HCT116 (cell line): ENCODE results near the gene DDRGK1. TPM values are rescaled to one million over a fixed set of nuclear protein-coding genes. Genes with fewer than 3 reads are reported as not detected.
A peak's percentile ranks its signal among the peaks of the same experiment; 100 is the strongest.

Source experiments
- ATAC-seq: fragments of 200-7000 bp; cut with Tn5 transposase; 2 replicates; pipeline ENCODE4 v1.9.1; 2020; ENCODE audit warnings: mild to moderate bottlenecking, moderate library complexity
- BruUV-seq: library from RNA; stranded (reverse); fragments of 400-500 nt; replicated peaks from 2 replicates; lab custom pipeline; 2021; lab: Mats Ljungman, UMichigan
- CTCF ChIA-PET: fragments of 300-600 bp; sonication (Branson Sonifier 250); formaldehyde crosslinking; loops from one replicate; lab custom pipeline; 2021; ENCODE audit warnings: antibody characterized with exemption; lab: Charles Lee
- POLR2A ChIA-PET: fragments of 300-600, 350-600 bp; sonication (Branson Sonifier 250); formaldehyde crosslinking; loops from one replicate; lab custom pipeline; 2021; ENCODE audit warnings: antibody characterized with exemption; lab: Charles Lee
- RAD21 ChIA-PET, 2 experiments: fragments of 300-600 bp; sonication (Branson Sonifier 250); formaldehyde crosslinking; loops; one replicate each; lab custom pipeline; 2023; ENCODE audit warnings: low total read pairs in 2 of 2; ENCODE audit not compliant: uncharacterized antibody in 2 of 2, unreplicated experiment in 2 of 2, low non-redundant PET in 1 of 2; lab: Charles Lee
- DNase-seq: peaks from one replicate; pipeline ENCODE4 v3.0.0-alpha.2; 2010; ENCODE audit warnings: low read depth, low spot score
- H2AFZ ChIP-seq: fragments of 200-600 bp; shearing (Covaris generic), sonication (generic); 2 replicates; pipeline ENCODE4 v1.6.1; 2017; ENCODE audit warnings: low read depth, mixed run types, mixed read lengths, antibody characterized with exemption, low read length; ENCODE audit not compliant: poor library complexity, severe bottlenecking
- H3K27ac ChIP-seq: 2 replicates; pipeline ENCODE4 v1.5.1; 2012; ENCODE audit warnings: low read depth, low read length
- H3K27me3 ChIP-seq: fragments of 200-600 bp; sonication (generic); 2 replicates; pipeline ENCODE4 v1.6.1; 2016; ENCODE audit warnings: mixed run types, low read length, mixed read lengths; ENCODE audit not compliant: insufficient read depth
- H3K36me3 ChIP-seq, 2 experiments: fragments of 200-500 bp in 1 of 2; fragments of 200-600 bp in 1 of 2; sonication (Bioruptor generic) in 1 of 2; sonication (generic) in 1 of 2; 2 replicates each; pipeline versions ENCODE4 v1.5.1 to v1.6.1; 2014 to 2016; ENCODE audit warnings: low read length in 2 of 2, inconsistent platforms in 1 of 2, mixed read lengths in 1 of 2, mixed run types in 1 of 2; ENCODE audit not compliant: insufficient read depth in 2 of 2, control insufficient read depth in 1 of 2
- H3K4me1 ChIP-seq, 2 experiments: fragments of 200-600 bp in 1 of 2; sonication (generic) in 1 of 2; 2 replicates each; pipeline versions ENCODE4 v1.5.1 to v1.6.1; 2012 to 2017; ENCODE audit warnings: low read length in 2 of 2, inconsistent platforms in 1 of 2, mild to moderate bottlenecking in 1 of 2, mixed read lengths in 1 of 2, mixed run types in 1 of 2, moderate library complexity in 1 of 2; ENCODE audit not compliant: insufficient read depth in 2 of 2, control insufficient read depth in 1 of 2
- H3K4me2 ChIP-seq: fragments of 200-600 bp; sonication (generic); 2 replicates; pipeline ENCODE4 v1.6.1; 2017; ENCODE audit warnings: mixed run types, low read length, mixed read lengths
- H3K4me3 ChIP-seq, 2 experiments: fragments of 200-600 bp in 1 of 2; sonication (generic) in 1 of 2; replicated peaks in 1 of 2; 2 replicates each; pipeline ENCODE4 v1.5.1; 2011 to 2016; ENCODE audit warnings: low read length in 2 of 2, control low read depth in 1 of 2, low read depth in 1 of 2, mild to moderate bottlenecking in 1 of 2, mixed read lengths in 1 of 2, mixed run types in 1 of 2
- H3K79me2 ChIP-seq: fragments of 200-600 bp; sonication (generic); 2 replicates; pipeline ENCODE4 v1.6.1; 2017; ENCODE audit warnings: mild to moderate bottlenecking, mixed run types, low read length, moderate library complexity, mixed read lengths; ENCODE audit not compliant: insufficient read depth
- H3K9ac ChIP-seq: fragments of 200-600 bp; sonication (generic); 2 replicates; pipeline ENCODE4 v1.6.1; 2016; ENCODE audit warnings: low read length, mixed read lengths
- H3K9me2 ChIP-seq: fragments of 200-600 bp; sonication (generic), shearing (Covaris generic); 2 replicates; pipeline ENCODE4 v1.6.1; 2017; ENCODE audit warnings: mixed run types, mild to moderate bottlenecking, moderate library complexity; ENCODE audit not compliant: insufficient read depth
- H3K9me3 ChIP-seq, 2 experiments: fragments of 200-500 bp in 1 of 2; fragments of 200-600 bp in 1 of 2; sonication (Bioruptor generic) in 1 of 2; sonication (generic) in 1 of 2; 2 replicates each; pipeline ENCODE4 v1.6.1; 2014 to 2017; ENCODE audit warnings: low read length in 2 of 2, mixed read lengths in 2 of 2, inconsistent platforms in 1 of 2, low read depth in 1 of 2, mild to moderate bottlenecking in 1 of 2, mixed run types in 1 of 2, moderate library complexity in 1 of 2; ENCODE audit not compliant: control insufficient read depth in 1 of 2, insufficient read depth in 1 of 2
- H4K20me1 ChIP-seq: fragments of 200-600 bp; sonication (generic), shearing (Covaris generic); 2 replicates; pipeline ENCODE4 v1.6.1; 2017; ENCODE audit warnings: mixed run types, mild to moderate bottlenecking, moderate library complexity; ENCODE audit not compliant: insufficient read depth
- POLR2AphosphoS5 ChIP-seq: IDR thresholded peaks from 2 replicates; pipeline ENCODE4 v1.6.1; 2011; ENCODE audit warnings: mild to moderate bottlenecking, low read depth, low read length, moderate library complexity
- SRF ChIP-seq: IDR thresholded peaks from 2 replicates; pipeline ENCODE4 v1.6.1; 2012; ENCODE audit warnings: low read depth
- intact Hi-C: fragments of 100-400 bp; cut with micrococcal nuclease; formaldehyde crosslinking; loops from 2 replicates; pipeline ENCODE4 v1.10.0; 2022
- total RNA-seq: library from RNA; stranded (reverse); gene quantifications from one replicate; pipeline ENCODE4 v1.2.1, GENCODE V29; 2021; ENCODE audit not compliant: unreplicated experiment

Gene DDRGK1
- total RNA-seq, 1 experiment from 2014 or later: 45.8 TPM

GRCh38 chr20:3202965-3203314, 1.5 kb downstream of the DDRGK1 start:
- H3K4me2 ChIP-seq: peak overlapping the region; percentile 90
- POLR2A ChIA-PET: no interaction called here
- peaks cover 5 to 12% of the 10 kb centered on the region in 2 experiments; a peak in 2 of 4 replicates for H3K4me1 ChIP-seq
- H3K79me2 ChIP-seq: peaks cover 23% of the 10 kb centered on the region
- H3K4me3 ChIP-seq: peak overlapping the region; percentile 94
- intact Hi-C loops: no loop called here
- H3K27ac ChIP-seq: peak overlapping the region; percentile 87
- BruUV-seq: no TSS peak
- RAD21 ChIA-PET: no interaction called here
- H3K36me3 ChIP-seq: peaks cover 15 to 17% of the 10 kb centered on the region in 2 experiments; a peak in 3 of 4 replicates
- H3K9me3 ChIP-seq: no peaks in the 10 kb centered on the region
- H2AFZ ChIP-seq: no peak overlapping the region
- H4K20me1 ChIP-seq: no peaks in the 10 kb centered on the region
- ATAC-seq: peak; percentile 4
- no peaks in the 10 kb centered on the region for H3K27me3 ChIP-seq
- no peaks in the 10 kb centered on the region for H3K9me2 ChIP-seq
- TF ChIP-seq SRF: no peak
- TF ChIP-seq, all 23 proteins: peak for 0
- peak overlapping the region; percentile 85 for H3K9ac ChIP-seq
- no peak for DNase-seq
- CTCF ChIA-PET: no interaction called here

GRCh38 chr20:3199976-3200755, 4.3 kb downstream of the DDRGK1 start:
- H3K4me1 ChIP-seq: peaks cover 4 to 12% of the 10 kb centered on the region in 2 experiments; a peak in 2 of 4 replicates
- CTCF ChIA-PET: no interaction called here
- H2AFZ ChIP-seq: no peak overlapping the region
- H3K9ac ChIP-seq: no peak overlapping the region
- H3K27me3 ChIP-seq: no peaks in the 10 kb centered on the region
- peaks cover 23% of the 10 kb centered on the region for H3K79me2 ChIP-seq
- H3K9me2 ChIP-seq: no peaks in the 10 kb centered on the region
- intact Hi-C loops: no loop called here
- H3K27ac ChIP-seq: no peak overlapping the region
- DNase-seq (no peak), ATAC-seq (no peak)
- H3K9me3 ChIP-seq: no peaks in the 10 kb centered on the region
- no peak overlapping the region for H3K4me3 ChIP-seq
- TF ChIP-seq POLR2AphosphoS5: no peak
- RAD21 ChIA-PET: no interaction called here
- POLR2A ChIA-PET: no interaction called here
- no peak overlapping the region for H3K4me2 ChIP-seq
- peaks cover 19 to 27% of the 10 kb centered on the region in 2 experiments; a peak in 3 of 4 replicates for H3K36me3 ChIP-seq
- H4K20me1 ChIP-seq: no peaks in the 10 kb centered on the region
- no TSS peak for BruUV-seq
